ENCODE measurements around the gene RNF224.

- TF ChIP-seq, protein P1, sequence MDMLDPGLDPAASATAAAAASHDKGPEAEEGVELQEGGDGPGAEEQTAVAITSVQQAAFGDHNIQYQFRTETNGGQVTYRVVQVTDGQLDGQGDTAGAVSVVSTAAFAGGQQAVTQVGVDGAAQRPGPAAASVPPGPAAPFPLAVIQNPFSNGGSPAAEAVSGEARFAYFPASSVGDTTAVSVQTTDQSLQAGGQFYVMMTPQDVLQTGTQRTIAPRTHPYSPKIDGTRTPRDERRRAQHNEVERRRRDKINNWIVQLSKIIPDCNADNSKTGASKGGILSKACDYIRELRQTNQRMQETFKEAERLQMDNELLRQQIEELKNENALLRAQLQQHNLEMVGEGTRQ (IDR thresholded peaks at IDR 0.05; ENCODE audit: borderline replicate concordance, low read depth, low read length), result no peak
- TF ChIP-seq, protein P2, sequence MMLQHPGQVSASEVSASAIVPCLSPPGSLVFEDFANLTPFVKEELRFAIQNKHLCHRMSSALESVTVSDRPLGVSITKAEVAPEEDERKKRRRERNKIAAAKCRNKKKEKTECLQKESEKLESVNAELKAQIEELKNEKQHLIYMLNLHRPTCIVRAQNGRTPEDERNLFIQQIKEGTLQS (IDR thresholded peaks at IDR 0.05; ENCODE audit: borderline replicate concordance, extremely low read depth, low read depth, low read length), result no peak
- TF ChIP-seq SMC3 (IDR thresholded peaks at IDR 0.05; ENCODE audit: borderline replicate concordance, low read length) (no peak), RFX5 (IDR thresholded peaks at IDR 0.05; ENCODE audit: low read depth, low read length) (no peak), ESRRA (IDR thresholded peaks at IDR 0.05; ENCODE audit: low read length) (no peak), SPI1 (IDR thresholded peaks at IDR 0.05; ENCODE audit: borderline replicate concordance, insufficient read depth, low read depth, low read length) (no peak)
- TF ChIP-seq, protein P3, sequence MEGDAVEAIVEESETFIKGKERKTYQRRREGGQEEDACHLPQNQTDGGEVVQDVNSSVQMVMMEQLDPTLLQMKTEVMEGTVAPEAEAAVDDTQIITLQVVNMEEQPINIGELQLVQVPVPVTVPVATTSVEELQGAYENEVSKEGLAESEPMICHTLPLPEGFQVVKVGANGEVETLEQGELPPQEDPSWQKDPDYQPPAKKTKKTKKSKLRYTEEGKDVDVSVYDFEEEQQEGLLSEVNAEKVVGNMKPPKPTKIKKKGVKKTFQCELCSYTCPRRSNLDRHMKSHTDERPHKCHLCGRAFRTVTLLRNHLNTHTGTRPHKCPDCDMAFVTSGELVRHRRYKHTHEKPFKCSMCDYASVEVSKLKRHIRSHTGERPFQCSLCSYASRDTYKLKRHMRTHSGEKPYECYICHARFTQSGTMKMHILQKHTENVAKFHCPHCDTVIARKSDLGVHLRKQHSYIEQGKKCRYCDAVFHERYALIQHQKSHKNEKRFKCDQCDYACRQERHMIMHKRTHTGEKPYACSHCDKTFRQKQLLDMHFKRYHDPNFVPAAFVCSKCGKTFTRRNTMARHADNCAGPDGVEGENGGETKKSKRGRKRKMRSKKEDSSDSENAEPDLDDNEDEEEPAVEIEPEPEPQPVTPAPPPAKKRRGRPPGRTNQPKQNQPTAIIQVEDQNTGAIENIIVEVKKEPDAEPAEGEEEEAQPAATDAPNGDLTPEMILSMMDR (IDR thresholded peaks at IDR 0.05 in 2 of 3, conservative IDR thresholded peaks at IDR 0.05 in 1 of 3; ENCODE audit: control insufficient read depth in 2 of 3, extremely low read depth in 1 of 3, insufficient read depth in 1 of 3, low read depth in 3 of 3, low read length in 3 of 3), result no peak
Observed at GRCh38 chr9:137180491-137180890, 46.8 kb upstream of the RNF224 start.

Measured in GM12878 (cell line).